HepG2 (cell line): ENCODE measurements around the gene TEX35.

Source experiments
- ESRRA ChIP-seq: sonication (generic); formaldehyde crosslinking; IDR thresholded peaks from 2 replicates; pipeline ENCODE4 v1.5.1; 2020; ENCODE audit warnings: mild to moderate bottlenecking, low read depth, missing genetic modification reagents
- TF ChIP-seq, protein P1 (sequence below): sonication (generic); formaldehyde crosslinking; IDR thresholded peaks from 2 replicates; pipeline ENCODE4 v1.4.0; 2020; ENCODE audit warnings: low read depth, mild to moderate bottlenecking, missing genetic modification reagents

DNA sequence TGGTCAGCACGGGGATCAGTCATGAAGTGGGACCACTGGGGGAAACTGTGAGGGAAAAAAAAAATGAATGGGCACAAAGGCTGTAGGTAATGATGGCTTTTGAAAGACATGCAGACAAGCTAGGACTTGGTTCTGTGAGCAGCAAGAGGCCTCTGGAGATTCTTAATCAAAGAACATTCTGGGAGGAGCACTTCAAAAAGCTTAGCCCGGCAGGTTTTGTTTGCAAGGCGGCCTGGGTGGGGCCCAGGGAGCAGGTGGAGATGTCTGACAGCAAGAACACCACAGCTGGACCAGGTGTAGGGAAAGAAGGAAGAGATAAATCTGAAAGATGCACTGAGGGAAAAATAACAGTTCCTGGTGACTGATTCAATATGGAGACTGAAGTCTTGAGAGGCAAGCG, 6.0 kb downstream of the TEX35 start:
- TF ChIP-seq, protein P1, sequence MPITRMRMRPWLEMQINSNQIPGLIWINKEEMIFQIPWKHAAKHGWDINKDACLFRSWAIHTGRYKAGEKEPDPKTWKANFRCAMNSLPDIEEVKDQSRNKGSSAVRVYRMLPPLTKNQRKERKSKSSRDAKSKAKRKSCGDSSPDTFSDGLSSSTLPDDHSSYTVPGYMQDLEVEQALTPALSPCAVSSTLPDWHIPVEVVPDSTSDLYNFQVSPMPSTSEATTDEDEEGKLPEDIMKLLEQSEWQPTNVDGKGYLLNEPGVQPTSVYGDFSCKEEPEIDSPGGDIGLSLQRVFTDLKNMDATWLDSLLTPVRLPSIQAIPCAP (CRISPR knock-in tag) = no peak
- no peak for TF ChIP-seq ESRRA (CRISPR knock-in tag)
